ENCODE measurements around the gene CFAP157.

The CFAP157 gene

GRCh38 chr9:127707766-127708165, 978 bp downstream of the CFAP157 start:
- H3K4me3 ChIP-seq (ENCODE audit: control insufficient read depth, low read depth, low read length) = no peak overlapping the region
- no peak for TF ChIP-seq CTCF (IDR thresholded peaks at IDR 0.05; ENCODE audit: control insufficient read depth, insufficient read depth, low read depth, low read length, missing control alignments)
- DNase-seq (ENCODE audit: low read depth) = no peak

DNA sequence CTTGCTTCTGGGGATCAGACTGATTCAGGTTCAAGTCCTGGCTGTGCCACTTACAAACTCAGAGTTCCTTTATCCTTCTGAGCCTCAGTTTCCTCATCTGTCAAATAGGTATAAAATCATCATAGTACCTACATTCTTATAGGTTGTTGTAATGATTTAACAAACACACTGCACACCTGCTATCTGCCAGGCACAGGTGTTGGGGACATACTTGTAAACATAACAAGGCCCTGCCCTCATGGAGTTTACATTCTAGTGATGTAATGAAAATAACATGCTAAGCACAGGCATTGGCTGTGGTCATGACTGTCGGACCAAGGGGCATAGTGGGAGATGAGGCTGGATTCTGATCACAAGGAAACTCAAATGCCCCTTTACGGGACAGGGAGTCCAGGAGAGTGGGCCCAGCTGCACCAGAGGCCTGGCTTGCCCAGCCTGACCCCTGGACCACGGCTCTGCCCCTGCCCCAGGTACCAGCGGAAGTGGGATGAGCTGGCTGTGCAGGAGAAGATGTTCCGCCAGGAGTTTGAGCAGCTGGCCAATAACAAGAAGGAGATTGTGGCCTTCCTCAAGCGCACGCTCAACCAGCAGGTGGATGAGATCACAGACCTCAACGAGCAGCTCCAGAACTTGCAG, 2.3 kb downstream of the CFAP157 start:
- DNase-seq (ENCODE audit: low read depth) = no peak
- TF ChIP-seq CTCF (IDR thresholded peaks at IDR 0.05; ENCODE audit: control insufficient read depth, insufficient read depth, low read depth, low read length, missing control alignments) = no peak
- H3K4me3 ChIP-seq (ENCODE audit: control insufficient read depth, low read depth, low read length) = no peak overlapping the region

DNA sequence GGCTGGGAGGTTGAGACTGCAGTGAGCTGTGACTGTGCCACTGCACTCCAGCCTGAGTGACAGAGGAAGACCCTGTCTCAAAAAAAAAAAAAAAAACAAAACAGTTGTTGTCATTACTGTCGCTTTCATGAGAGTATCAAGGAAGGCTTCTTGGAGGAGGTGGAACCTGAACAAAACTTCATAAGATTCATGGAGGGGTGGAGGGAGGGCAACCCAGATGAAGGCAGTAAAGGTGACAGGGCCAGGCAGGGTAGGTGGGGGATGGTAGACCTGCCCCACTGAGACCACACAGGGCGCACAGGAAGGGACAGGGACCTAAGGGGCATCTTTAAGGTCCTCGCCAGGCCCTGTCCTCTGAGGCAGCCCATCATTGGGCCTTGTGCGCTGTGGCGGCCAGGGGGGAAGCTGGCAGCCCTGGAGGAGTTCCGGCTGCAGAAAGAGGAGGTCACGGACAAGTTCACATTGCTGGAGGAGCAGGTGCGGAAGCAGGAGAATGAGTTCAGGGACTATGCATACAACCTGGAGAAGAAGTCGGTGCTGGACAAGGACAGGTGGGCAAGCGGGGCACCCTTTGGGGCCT, 3.5 kb downstream of the CFAP157 start:
- no peak overlapping the region for H3K4me3 ChIP-seq (ENCODE audit: control insufficient read depth, low read depth, low read length)
- no peak for TF ChIP-seq CTCF (IDR thresholded peaks at IDR 0.05; ENCODE audit: control insufficient read depth, insufficient read depth, low read depth, low read length, missing control alignments)
- DNase-seq (ENCODE audit: low read depth) = no peak

GRCh38 chr9:127711226-127711701, 4.5 kb downstream of the CFAP157 start:
- DNase-seq (ENCODE audit: low read depth) = no peak
- no peak for TF ChIP-seq CTCF (IDR thresholded peaks at IDR 0.05; ENCODE audit: control insufficient read depth, insufficient read depth, low read depth, low read length, missing control alignments)

DNA sequence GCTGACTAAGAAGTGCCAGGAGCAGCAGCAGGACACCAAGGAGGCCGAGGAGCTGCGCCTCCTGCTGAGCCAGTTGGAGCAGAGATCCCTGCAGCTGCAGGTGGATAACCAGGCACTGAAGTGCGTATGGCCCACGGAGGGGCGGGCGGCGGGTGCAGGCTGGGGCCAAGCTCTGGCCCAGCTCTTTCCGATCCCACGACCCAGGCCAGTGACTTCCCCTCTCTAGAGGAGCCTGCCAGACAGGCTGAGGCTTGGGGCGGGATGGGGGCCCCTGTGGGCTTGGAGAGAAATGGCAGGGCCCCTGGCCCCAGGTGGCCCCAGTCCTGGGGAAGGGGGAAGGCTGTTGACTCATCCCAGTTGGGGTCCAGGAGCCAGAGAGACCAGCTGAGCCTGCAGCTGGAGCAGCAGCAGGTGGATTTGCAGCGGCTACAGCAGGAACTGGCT, 5.1 kb downstream of the CFAP157 start:
- no peak for DNase-seq (ENCODE audit: low read depth)
- H3K4me3 ChIP-seq (ENCODE audit: control insufficient read depth, low read depth, low read length) = no peak overlapping the region

More at GRCh38 chr9:127711226-127711701, 4.5 kb downstream of the CFAP157 start:
- H3K4me3 ChIP-seq (ENCODE audit: control insufficient read depth, low read depth, low read length) = no peak overlapping the region

GRCh38 chr9:127712371-127712770, 5.6 kb downstream of the CFAP157 start:
- H3K4me3 ChIP-seq (ENCODE audit: control insufficient read depth, low read depth, low read length) = no peak overlapping the region
- TF ChIP-seq CTCF (IDR thresholded peaks at IDR 0.05; ENCODE audit: control insufficient read depth, insufficient read depth, low read depth, low read length, missing control alignments) = no peak
- DNase-seq (ENCODE audit: low read depth) = no peak

More for the DNA sequence above, 5.1 kb downstream of the CFAP157 start:
- no peak for TF ChIP-seq CTCF (IDR thresholded peaks at IDR 0.05; ENCODE audit: control insufficient read depth, insufficient read depth, low read depth, low read length, missing control alignments)
